Breast epithelium (tissue), 4 donors: ENCODE results near the gene ANKRD53. TPM values are rescaled to one million over a fixed set of nuclear protein-coding genes. Genes with fewer than 3 reads are reported as not detected.

Experiments used
- DNase-seq, 2 donors: peaks; one replicate each; pipeline ENCODE4 v3.0.0-alpha.2; 2019; ENCODE audit warnings: low spot score in 2 of 2
- H3K27ac ChIP-seq, 2 donors: fragments of 200-600 bp; sonication (generic) in 1 of 2; one replicate each; pipeline ENCODE4 v1.5.1; 2016 to 2019; ENCODE audit warnings: mild to moderate bottlenecking in 1 of 2
- H3K27me3 ChIP-seq, 2 donors: fragments of 200-600 bp; sonication (generic) in 1 of 2; one replicate each; pipeline versions ENCODE4 v1.5.1 to v1.6.0; 2017 to 2019; ENCODE audit warnings: control low read depth in 1 of 2, mild to moderate bottlenecking in 1 of 2
- H3K36me3 ChIP-seq: fragments of 200-600 bp; one replicate; pipeline ENCODE4 v1.5.1; 2019
- H3K4me1 ChIP-seq, 2 donors: fragments of 200-600 bp; sonication (generic); one replicate each; pipeline ENCODE4 v1.5.1; 2016 to 2019; ENCODE audit warnings: control low read depth in 1 of 2
- H3K4me3 ChIP-seq, 3 donors: fragments of 200-600 bp; sonication (generic); 1 replicate in 2 of 3; 2 replicates in 1 of 3; pipeline ENCODE4 v1.5.1; 2016 to 2019; ENCODE audit warnings: mild to moderate bottlenecking in 3 of 3, moderate library complexity in 2 of 3
- H3K9me3 ChIP-seq, 2 donors: fragments of 200-600 bp; sonication (generic) in 1 of 2; one replicate each; pipeline ENCODE4 v1.5.1; 2016 to 2019; ENCODE audit warnings: control low read depth in 1 of 2
- POLR2A ChIP-seq: fragments of 450-650 bp; IDR thresholded peaks from one replicate; pipeline ENCODE4 v1.6.1; 2016; ENCODE audit warnings: antibody characterized with exemption, mild to moderate bottlenecking, moderate library complexity
- POLR2AphosphoS5 ChIP-seq, 3 donors: sonication (generic); formaldehyde crosslinking; IDR thresholded peaks; one replicate each; pipeline ENCODE4 v1.6.1; 2017; ENCODE audit warnings: antibody characterized with exemption in 3 of 3
- intact Hi-C: fragments of 100-400 bp; cut with DNase I; formaldehyde crosslinking; loops from one replicate; pipeline ENCODE4 v1.15.1; 2023; ENCODE audit warnings: low total_unique reads
- total RNA-seq, 3 donors: library from RNA; depleted of rRNA; stranded (reverse); fragments of >200 nt; gene quantifications; one replicate each; pipeline ENCODE4 v1.1.0, GENCODE V29; 2016
- TF ChIP-seq, protein P1 (sequence below), 3 donors: fragments of 450-650 bp; IDR thresholded peaks; one replicate each; pipeline ENCODE4 v1.5.1; 2016 to 2017; ENCODE audit warnings: antibody characterized with exemption in 3 of 3, mild to moderate bottlenecking in 3 of 3, moderate library complexity in 3 of 3

Gene ANKRD53
- total RNA-seq, 3 donors from 2014 or later: 2.8 to 4.9 (median 3.2) TPM

DNA sequence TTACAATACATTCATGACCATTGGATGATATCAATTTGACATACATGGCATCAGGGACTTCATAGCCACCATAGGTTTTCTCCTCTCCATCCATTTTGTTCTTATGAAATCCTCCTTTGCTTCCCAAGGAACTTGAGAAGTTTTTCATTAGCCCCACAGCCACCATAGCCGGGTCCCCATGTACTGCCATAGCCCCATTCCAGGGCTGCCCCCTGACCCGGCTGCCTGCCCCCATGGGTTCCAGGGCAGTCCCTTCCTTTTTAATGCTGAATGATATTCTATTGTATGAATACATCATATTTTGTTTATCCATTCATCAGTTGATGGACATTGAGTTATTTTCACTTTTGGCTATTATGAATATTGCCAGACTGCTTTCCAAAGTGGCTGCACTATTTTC is 22.3 kb upstream of the ANKRD53 start:
- no peak for TF ChIP-seq POLR2A
- no peak for TF ChIP-seq POLR2AphosphoS5 (IDR thresholded peaks at IDR 0.05)
- TF ChIP-seq, protein P1, sequence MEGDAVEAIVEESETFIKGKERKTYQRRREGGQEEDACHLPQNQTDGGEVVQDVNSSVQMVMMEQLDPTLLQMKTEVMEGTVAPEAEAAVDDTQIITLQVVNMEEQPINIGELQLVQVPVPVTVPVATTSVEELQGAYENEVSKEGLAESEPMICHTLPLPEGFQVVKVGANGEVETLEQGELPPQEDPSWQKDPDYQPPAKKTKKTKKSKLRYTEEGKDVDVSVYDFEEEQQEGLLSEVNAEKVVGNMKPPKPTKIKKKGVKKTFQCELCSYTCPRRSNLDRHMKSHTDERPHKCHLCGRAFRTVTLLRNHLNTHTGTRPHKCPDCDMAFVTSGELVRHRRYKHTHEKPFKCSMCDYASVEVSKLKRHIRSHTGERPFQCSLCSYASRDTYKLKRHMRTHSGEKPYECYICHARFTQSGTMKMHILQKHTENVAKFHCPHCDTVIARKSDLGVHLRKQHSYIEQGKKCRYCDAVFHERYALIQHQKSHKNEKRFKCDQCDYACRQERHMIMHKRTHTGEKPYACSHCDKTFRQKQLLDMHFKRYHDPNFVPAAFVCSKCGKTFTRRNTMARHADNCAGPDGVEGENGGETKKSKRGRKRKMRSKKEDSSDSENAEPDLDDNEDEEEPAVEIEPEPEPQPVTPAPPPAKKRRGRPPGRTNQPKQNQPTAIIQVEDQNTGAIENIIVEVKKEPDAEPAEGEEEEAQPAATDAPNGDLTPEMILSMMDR (IDR thresholded peaks at IDR 0.05): no peak
- intact Hi-C loops: loop anchor here (5.0 kb wide), 1 partner anchor 1109 kb away; no protein-coding TSS in a partner anchor
- no peak overlapping the region for H3K27ac ChIP-seq
- no peaks in the 10 kb centered on the region for H3K9me3 ChIP-seq
- H3K27me3 ChIP-seq: no peaks in the 10 kb centered on the region
- H3K36me3 ChIP-seq: no peaks in the 10 kb centered on the region
- DNase-seq: no peak
- no peaks in the 10 kb centered on the region for H3K4me1 ChIP-seq
- H3K4me3 ChIP-seq: no peak overlapping the region

DNA sequence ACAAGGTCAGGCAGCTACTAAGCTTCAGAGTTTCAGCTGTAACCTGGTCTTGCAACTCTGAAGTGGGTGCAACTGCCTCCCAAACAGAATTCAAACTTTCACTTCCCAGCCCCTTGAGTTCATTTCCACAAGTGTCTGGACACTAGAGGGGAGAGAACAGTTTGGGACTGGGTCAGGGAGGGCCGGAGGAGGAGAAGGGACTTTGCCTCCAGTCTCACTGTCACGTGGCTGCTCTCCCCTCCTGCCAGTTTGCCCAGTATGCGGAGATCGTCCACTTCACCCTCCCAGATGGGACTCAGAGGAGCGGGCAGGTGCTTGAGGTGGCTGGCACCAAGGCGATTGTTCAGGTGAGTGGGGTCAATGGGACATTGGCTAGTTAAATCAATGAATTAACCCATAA is 20.6 kb upstream of the ANKRD53 start:
- no peaks in the 10 kb centered on the region for H3K4me1 ChIP-seq
- no peak for TF ChIP-seq POLR2A
- TF ChIP-seq POLR2AphosphoS5 (IDR thresholded peaks at IDR 0.05): no peak
- TF ChIP-seq, protein P1 (IDR thresholded peaks at IDR 0.05): no peak
- H3K36me3 ChIP-seq: no peaks in the 10 kb centered on the region
- no peak overlapping the region for H3K4me3 ChIP-seq
- no peaks in the 10 kb centered on the region for H3K27me3 ChIP-seq
- peak in 1 of 2 donors; percentile 4 for DNase-seq
- H3K9me3 ChIP-seq: no peaks in the 10 kb centered on the region
- H3K27ac ChIP-seq: no peak overlapping the region
- intact Hi-C loops: loop anchor here (5.0 kb wide), 1 partner anchor 1110 kb away; no protein-coding TSS in a partner anchor

DNA sequence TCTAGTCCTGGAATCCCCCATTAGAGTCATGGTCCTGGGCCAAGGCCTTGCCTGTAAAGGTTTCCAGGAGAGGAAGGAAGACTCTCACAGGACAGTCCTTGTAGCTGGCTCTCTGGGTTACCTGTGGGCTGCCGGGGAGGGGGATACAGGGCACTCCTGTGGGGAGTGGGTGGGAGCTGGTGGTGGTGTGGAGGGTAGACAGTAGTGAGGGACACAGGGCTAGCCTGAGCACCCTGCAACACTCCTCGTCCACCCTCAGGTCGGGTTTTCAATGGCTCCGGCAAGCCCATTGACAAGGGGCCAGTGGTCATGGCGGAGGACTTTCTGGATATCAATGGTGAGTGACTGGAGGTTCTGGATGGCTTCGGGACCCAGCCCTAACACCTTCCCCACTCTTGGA is 19.7 kb upstream of the ANKRD53 start:
- no peak overlapping the region for H3K27ac ChIP-seq
- intact Hi-C loops: loop anchor here (5.0 kb wide), 1 partner anchor 1111 kb away; no protein-coding TSS in a partner anchor
- no peaks in the 10 kb centered on the region for H3K36me3 ChIP-seq
- H3K4me3 ChIP-seq: no peak overlapping the region
- TF ChIP-seq, protein P1 (IDR thresholded peaks at IDR 0.05): no peak
- TF ChIP-seq POLR2A (no peak), POLR2AphosphoS5 (IDR thresholded peaks at IDR 0.05) (no peak)
- no peaks in the 10 kb centered on the region for H3K27me3 ChIP-seq
- peak in 1 of 2 donors; percentile 4 for DNase-seq
- no peaks in the 10 kb centered on the region for H3K9me3 ChIP-seq
- H3K4me1 ChIP-seq: no peaks in the 10 kb centered on the region

DNA sequence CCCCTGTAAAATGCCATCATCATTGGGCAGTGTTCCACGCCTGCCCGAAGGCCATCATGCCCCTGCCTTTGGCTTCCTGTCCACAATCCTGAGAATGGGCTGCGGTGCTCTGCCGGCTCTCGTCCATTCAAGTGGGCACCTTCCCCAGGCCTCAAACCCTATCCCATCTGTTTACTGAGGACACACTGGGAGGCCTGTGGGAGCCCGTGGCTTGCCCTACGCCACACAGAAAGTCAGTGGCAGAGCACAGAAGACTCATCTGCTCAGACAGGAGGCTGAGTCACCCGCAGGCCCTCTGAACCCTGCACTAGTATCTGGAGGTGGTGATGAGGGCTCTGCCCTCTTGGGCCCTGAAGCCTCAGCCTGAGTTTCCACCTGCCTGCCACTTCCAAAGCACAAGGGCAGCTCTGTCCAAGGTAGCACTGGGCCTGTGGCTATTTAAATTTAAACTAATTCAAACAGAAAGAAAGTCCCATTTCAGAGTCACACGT is 19.1 kb upstream of the ANKRD53 start:
- H3K27ac ChIP-seq: no peak overlapping the region
- no peaks in the 10 kb centered on the region for H3K9me3 ChIP-seq
- no peaks in the 10 kb centered on the region for H3K4me1 ChIP-seq
- DNase-seq: no peak
- TF ChIP-seq POLR2A (no peak), POLR2AphosphoS5 (IDR thresholded peaks at IDR 0.05) (no peak)
- TF ChIP-seq, protein P1 (IDR thresholded peaks at IDR 0.05): no peak
- H3K27me3 ChIP-seq: no peaks in the 10 kb centered on the region
- H3K4me3 ChIP-seq: no peak overlapping the region
- intact Hi-C loops: loop anchor here (5.0 kb wide), 1 partner anchor 1112 kb away; no protein-coding TSS in a partner anchor
- H3K36me3 ChIP-seq: no peaks in the 10 kb centered on the region

DNA sequence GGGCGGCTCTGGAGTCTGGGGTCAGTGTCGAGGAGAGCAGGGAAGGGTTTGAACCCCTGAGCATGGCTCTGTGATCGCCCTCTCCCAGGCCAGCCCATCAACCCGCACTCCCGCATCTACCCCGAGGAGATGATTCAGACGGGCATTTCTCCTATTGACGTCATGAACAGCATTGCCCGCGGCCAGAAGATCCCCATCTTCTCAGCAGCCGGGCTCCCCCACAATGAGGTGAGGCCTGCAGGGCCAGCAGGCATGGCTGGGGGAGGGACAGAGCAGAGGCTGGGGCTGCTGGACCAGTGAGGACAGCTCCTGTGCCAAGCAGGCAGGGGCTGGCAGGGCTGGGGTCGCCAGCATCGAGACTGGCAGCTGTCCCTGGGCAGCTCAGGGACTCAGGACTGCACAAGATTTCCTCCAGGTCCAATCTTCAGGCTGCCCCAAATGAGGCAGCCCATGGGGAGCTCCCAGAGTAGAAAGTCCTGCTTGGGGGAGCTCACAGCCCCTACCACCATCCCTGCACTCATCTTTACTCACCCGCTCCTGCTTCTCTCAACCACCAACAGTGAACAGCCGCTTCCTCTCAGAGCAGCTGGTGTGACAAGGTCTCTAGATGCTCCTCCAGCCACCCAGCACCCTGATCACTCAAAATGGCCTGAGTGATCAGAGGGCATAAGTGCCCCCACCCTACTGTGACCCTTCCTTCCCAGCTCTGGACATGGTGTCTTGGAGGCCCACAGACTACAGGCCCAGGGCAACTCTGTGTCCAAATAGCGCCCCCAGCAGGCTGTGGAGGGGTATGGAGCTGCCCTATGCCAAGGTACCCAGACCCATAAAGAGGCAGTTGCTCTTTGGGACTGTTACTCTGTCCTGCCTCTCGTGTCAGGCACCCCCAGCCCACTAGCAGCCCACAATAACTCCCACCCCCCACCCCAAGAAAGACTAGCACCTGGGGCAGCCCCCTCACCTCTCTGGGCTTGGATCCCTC is 18.3 kb upstream of the ANKRD53 start:
- TF ChIP-seq, protein P1 (IDR thresholded peaks at IDR 0.05): no peak
- TF ChIP-seq POLR2A: no peak
- no peak for TF ChIP-seq POLR2AphosphoS5 (IDR thresholded peaks at IDR 0.05)
- intact Hi-C loops: loop anchor here (5.0 kb wide), 1 partner anchor 1113 kb away; no protein-coding TSS in a partner anchor
- Histone ChIP-seq H3K4me3 (no peak overlapping the region), H3K27ac (no peak overlapping the region), H3K9me3 (no peaks in the 10 kb centered on the region), H3K36me3 (no peaks in the 10 kb centered on the region), H3K4me1 (no peaks in the 10 kb centered on the region), H3K27me3 (no peaks in the 10 kb centered on the region)
- peak; percentile 14 to 36 for DNase-seq
